GM12878 (cell line): ENCODE data around the gene DALRD3. TPM values are rescaled to one million over a fixed set of nuclear protein-coding genes. Genes with fewer than 3 reads are reported as not detected.

Experiments
- CBX5 ChIP-seq: sonication (generic); IDR thresholded peaks from 2 replicates; pipeline ENCODE4 v1.6.1; 2016; ENCODE audit warnings: low read depth, moderate library complexity, mild to moderate bottlenecking, inconsistent platforms
- EED ChIP-seq: sonication (generic); IDR thresholded peaks from 2 replicates; pipeline ENCODE4 v1.6.1; 2016; ENCODE audit warnings: antibody characterized with exemption, low read depth
- ETV6 ChIP-seq, 2 experiments: fragments of 450-650 bp in 1 of 2; IDR thresholded peaks in 1 of 2; conservative IDR thresholded peaks in 1 of 2; 2 replicates each; pipeline ENCODE4 v1.6.1; 2014; ENCODE audit warnings: antibody characterized with exemption in 1 of 2, borderline replicate concordance in 1 of 2, low read depth in 1 of 2, mild to moderate bottlenecking in 1 of 2, moderate library complexity in 1 of 2
- KLF5 ChIP-seq: fragments of 450-650 bp; IDR thresholded peaks from 2 replicates; pipeline ENCODE4 v1.6.1; 2014; ENCODE audit warnings: mild to moderate bottlenecking; ENCODE audit not compliant: partially characterized antibody
- NFIC ChIP-seq: IDR thresholded peaks from 2 replicates; pipeline ENCODE4 v1.6.1; 2012; ENCODE audit warnings: low read depth, mild to moderate bottlenecking, inconsistent platforms, low read length, moderate library complexity
- NFXL1 ChIP-seq: fragments of 450-650 bp; IDR thresholded peaks from 2 replicates; pipeline ENCODE4 v1.6.1; 2017; ENCODE audit warnings: antibody characterized with exemption, mild to moderate bottlenecking, borderline replicate concordance
- PML ChIP-seq: IDR thresholded peaks from 2 replicates; pipeline ENCODE4 v1.6.1; 2012; ENCODE audit warnings: low read length, inconsistent platforms
- PRDM15 ChIP-seq: fragments of 450-650 bp; formaldehyde crosslinking; IDR thresholded peaks from 2 replicates; pipeline ENCODE4 v1.4.0; 2020; ENCODE audit warnings: mild to moderate bottlenecking, moderate library complexity
- SMAD1 ChIP-seq: fragments of 450-650 bp; IDR thresholded peaks from 2 replicates; pipeline ENCODE4 v1.6.1; 2018; ENCODE audit warnings: mild to moderate bottlenecking, low read depth; ENCODE audit not compliant: partially characterized antibody
- SMAD5 ChIP-seq: IDR thresholded peaks from 2 replicates; pipeline ENCODE4 v1.6.1; 2016; ENCODE audit warnings: antibody characterized with exemption, low read depth
- TCF3 ChIP-seq: IDR thresholded peaks from 2 replicates; pipeline ENCODE4 v1.6.1; 2012; ENCODE audit warnings: low read depth, mild to moderate bottlenecking, low read length, borderline replicate concordance; ENCODE audit not compliant: insufficient read depth
- WRNIP1 ChIP-seq: IDR thresholded peaks from 2 replicates; pipeline ENCODE4 v1.6.1; 2011; ENCODE audit warnings: low read depth, low read length, improper control_type of control experiment, borderline replicate concordance
- ZNF207 ChIP-seq: fragments of 450-650 bp; IDR thresholded peaks from 2 replicates; pipeline ENCODE4 v1.6.1; 2014; ENCODE audit warnings: antibody characterized with exemption, mild to moderate bottlenecking, borderline replicate concordance
- ZNF24 ChIP-seq: fragments of 450-650 bp; IDR thresholded peaks from 2 replicates; pipeline ENCODE4 v1.6.1; 2017; ENCODE audit warnings: antibody characterized with exemption, mild to moderate bottlenecking
- ZNF274 ChIP-seq: IDR thresholded peaks from one replicate; pipeline ENCODE4 v1.8.0; 2011; ENCODE audit not compliant: insufficient read length, insufficient read depth
- ZNF592 ChIP-seq: fragments of 450-650 bp; IDR thresholded peaks from 2 replicates; pipeline ENCODE4 v1.6.1; 2017; ENCODE audit warnings: mild to moderate bottlenecking, moderate library complexity
- ZNF687 ChIP-seq: fragments of 450-650 bp; IDR thresholded peaks from 2 replicates; pipeline ENCODE4 v1.6.1; 2017; ENCODE audit warnings: mild to moderate bottlenecking, moderate library complexity
- polyA plus RNA-seq, 11 experiments: library from polyadenylated mRNA; depleted of rRNA in 4 of 11; unstranded in 6 of 11; stranded (reverse) in 5 of 11; fragments of >200 nt; fragmentation: Nextera tagmentation in 4 of 11; fragmentation: Illumina TruSeq in 1 of 11; extraction: Ambion mirVana in 4 of 11; extraction: Trizol in 1 of 11; gene quantifications; 1 replicate in 1 of 11; 2 replicates in 10 of 11; pipeline versions ENCODE4 v1.2.1 to v1.2.3, GENCODE V29; 2011 to 2016; ENCODE audit warnings: inconsistent platforms in 2 of 11, missing spikeins in 2 of 11, low read depth in 1 of 11
- total RNA-seq, 4 experiments: library from RNA; depleted of rRNA in 3 of 4; stranded (reverse); fragments of >200 nt in 3 of 4; fragmentation: Illumina TruSeq in 1 of 4; extraction: Trizol in 1 of 4; gene quantifications; 2 replicates each; pipeline versions ENCODE4 v1.2.1 to v1.2.3, GENCODE V29; 2013 to 2021

Gene DALRD3
- total and polyA plus RNA-seq, 10 of the 15 experiments (the other 5 are each of a cell fraction or from before 2014, with no cell fraction given) = 10.1 to 28.2 (median 21.6) TPM

GRCh38 chr3:49021813-49022687 is 3.7 kb upstream of the DALRD3 start, which contains the start of gene NDUFAF3 (continued):
- peak; percentile 35 for TF ChIP-seq KLF5
- TF ChIP-seq ZNF24 = no peak
- 0 out of 2 replicates have a peak, but pooled peaks have one; percentile 39 for TF ChIP-seq ZNF592
- TF ChIP-seq ETV6 (conservative IDR thresholded peaks at IDR 0.05 in 1 of 2, IDR thresholded peaks at IDR 0.05 in 1 of 2; ENCODE audit: borderline replicate concordance in 1 of 2, low read depth in 1 of 2) = no peak
- peak; percentile 96 for TF ChIP-seq TCF3
- peak; percentile 57; the same call in 1 of the 2 replicates for TF ChIP-seq SMAD5
- TF ChIP-seq ZNF207 = 0 out of 2 replicates have a peak, but pooled peaks have one; percentile 49
- TF ChIP-seq ZNF687 = peak; percentile 78
- TF ChIP-seq CBX5 = no peak
- 0 out of 2 replicates have a peak, but pooled peaks have one; percentile 61 for TF ChIP-seq WRNIP1
- no peak for TF ChIP-seq NFXL1
- no peak for TF ChIP-seq ZNF274
- TF ChIP-seq EED = 0 out of 2 replicates have a peak, but pooled peaks have one; percentile 31
- no peak for TF ChIP-seq NFIC
- no peak for TF ChIP-seq PML
- no peak for TF ChIP-seq SMAD1
- no peak for TF ChIP-seq PRDM15 (CRISPR knock-in tag)
